SK-MEL-5 (cell line): ENCODE measurements around the gene TOMM6. TPM values are rescaled to one million over a fixed set of nuclear protein-coding genes. Genes with fewer than 3 reads are reported as not detected.

Experiments used
- DNase-seq: peaks from one replicate; pipeline ENCODE4 v3.0.0-alpha.2; 2016; ENCODE audit warnings: low read depth, low spot score
- in situ Hi-C: cut with HindIII; loops from 2 replicates; pipeline ENCODE4 v1.10.0; 2016; ENCODE audit warnings: low sequenced_read_pairs, high pct_unique_total_duplicates, low pct_unique_long_range_greater_than_20kb
- polyA plus RNA-seq, 2 experiments: library from polyadenylated mRNA; depleted of rRNA; stranded (reverse); fragments of >200 nt; gene quantifications; 2 replicates each; pipeline ENCODE4 v1.2.3, GENCODE V29; 2015
- total RNA-seq: library from RNA; depleted of rRNA; stranded (reverse); fragments of >200 nt; shearing (Covaris generic); gene quantifications from 2 replicates; pipeline ENCODE4 v1.2.3, GENCODE V29; 2014; rRNA removed

TOMM6 gene
- 164 and 236 TPM in 2 replicates for total RNA-seq
- 351 and 557 TPM in 2 replicates for polyA plus RNA-seq (2015; cell fraction: cytosol; rRNA removed)
- 59.6 and 70.4 TPM in 2 replicates for polyA plus RNA-seq (2015; cell fraction: nucleus; rRNA removed)

GRCh38 chr6:41787219-41787917 is at the start of gene TOMM6:
TSS of gene TOMM6 (plus strand) at chr6:41787694. CDS start at chr6:41787698, 4 bp downstream.
- peak; percentile 92 for DNase-seq
- in situ Hi-C loops = no loop called here

- in situ Hi-C loops = no loop called here
- no peak for DNase-seq
Measured at GRCh38 chr6:41739041-41739440, 48.5 kb upstream of the TOMM6 start.

GRCh38 chr6:41740366-41741162 is 46.9 kb upstream of the TOMM6 start:
- in situ Hi-C loops = no loop called here
- no peak for DNase-seq

GRCh38 chr6:41741625-41742490 is 45.6 kb upstream of the TOMM6 start:
- no peak for DNase-seq
- in situ Hi-C loops = no loop called here

GRCh38 chr6:41743406-41744235 is 43.9 kb upstream of the TOMM6 start:
- no peak for DNase-seq
- in situ Hi-C loops = no loop called here

- in situ Hi-C loops = no loop called here
- DNase-seq = no peak
Measured at GRCh38 chr6:41744236-41744787, 43.2 kb upstream of the TOMM6 start.

GRCh38 chr6:41746107-41746506 is 41.4 kb upstream of the TOMM6 start:
- DNase-seq = no peak
- in situ Hi-C loops = no loop called here

GRCh38 chr6:41747256-41748101 is 40.0 kb upstream of the TOMM6 start, which contains the start of gene PGC:
TSS of gene PGC (minus strand) at chr6:41747397. CDS start at chr6:41747334, 63 bp downstream.
- in situ Hi-C loops = no loop called here
- DNase-seq = peak; percentile 80

- in situ Hi-C loops = no loop called here
- DNase-seq = no peak
Measured at GRCh38 chr6:41748102-41748477, 39.4 kb upstream of the TOMM6 start.

GRCh38 chr6:41748542-41748941 is 39.0 kb upstream of the TOMM6 start:
- in situ Hi-C loops = no loop called here
- no peak for DNase-seq

- no peak for DNase-seq
- in situ Hi-C loops = no loop called here
Measured at GRCh38 chr6:41750374-41750773, 37.1 kb upstream of the TOMM6 start.

- in situ Hi-C loops = no loop called here
- no peak for DNase-seq
Measured at GRCh38 chr6:41755895-41756294, 31.6 kb upstream of the TOMM6 start.

- in situ Hi-C loops = no loop called here
- no peak for DNase-seq
Measured at GRCh38 chr6:41756354-41756753, 31.1 kb upstream of the TOMM6 start.

- in situ Hi-C loops = no loop called here
- no peak for DNase-seq
Measured at GRCh38 chr6:41757271-41757670, 30.2 kb upstream of the TOMM6 start.

GRCh38 chr6:41757931-41758640 is 29.4 kb upstream of the TOMM6 start:
- in situ Hi-C loops = no loop called here
- no peak for DNase-seq
